Measurements from ENCODE around the gene PPP1R3A.

DNA sequence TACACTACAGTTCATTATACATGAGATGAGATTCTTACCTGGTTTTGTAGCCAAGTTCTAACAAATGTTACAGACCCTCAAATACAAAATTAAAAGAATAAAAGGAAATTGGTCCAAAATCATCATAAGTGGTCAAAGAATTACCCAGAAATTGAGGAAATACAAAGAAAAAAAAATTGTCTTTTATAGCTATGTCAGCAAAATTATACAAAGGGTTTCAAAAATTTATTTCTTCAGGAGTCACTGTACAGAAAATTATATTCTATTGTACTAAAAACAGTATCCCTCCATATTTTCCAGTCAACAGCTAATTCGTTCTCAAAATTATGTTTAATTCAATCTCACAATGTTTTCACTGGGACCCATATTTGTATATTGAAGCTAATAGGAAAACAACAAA is 14.3 kb downstream of the PPP1R3A start:
- TF ChIP-seq, protein P1, sequence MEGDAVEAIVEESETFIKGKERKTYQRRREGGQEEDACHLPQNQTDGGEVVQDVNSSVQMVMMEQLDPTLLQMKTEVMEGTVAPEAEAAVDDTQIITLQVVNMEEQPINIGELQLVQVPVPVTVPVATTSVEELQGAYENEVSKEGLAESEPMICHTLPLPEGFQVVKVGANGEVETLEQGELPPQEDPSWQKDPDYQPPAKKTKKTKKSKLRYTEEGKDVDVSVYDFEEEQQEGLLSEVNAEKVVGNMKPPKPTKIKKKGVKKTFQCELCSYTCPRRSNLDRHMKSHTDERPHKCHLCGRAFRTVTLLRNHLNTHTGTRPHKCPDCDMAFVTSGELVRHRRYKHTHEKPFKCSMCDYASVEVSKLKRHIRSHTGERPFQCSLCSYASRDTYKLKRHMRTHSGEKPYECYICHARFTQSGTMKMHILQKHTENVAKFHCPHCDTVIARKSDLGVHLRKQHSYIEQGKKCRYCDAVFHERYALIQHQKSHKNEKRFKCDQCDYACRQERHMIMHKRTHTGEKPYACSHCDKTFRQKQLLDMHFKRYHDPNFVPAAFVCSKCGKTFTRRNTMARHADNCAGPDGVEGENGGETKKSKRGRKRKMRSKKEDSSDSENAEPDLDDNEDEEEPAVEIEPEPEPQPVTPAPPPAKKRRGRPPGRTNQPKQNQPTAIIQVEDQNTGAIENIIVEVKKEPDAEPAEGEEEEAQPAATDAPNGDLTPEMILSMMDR (IDR thresholded peaks at IDR 0.05), result no peak
- no peak for TF ChIP-seq POLR2A (IDR thresholded peaks at IDR 0.05)

Measured in adrenal gland (tissue), 5 donors.